Measurements from ENCODE around the gene ANXA11.

DNA sequence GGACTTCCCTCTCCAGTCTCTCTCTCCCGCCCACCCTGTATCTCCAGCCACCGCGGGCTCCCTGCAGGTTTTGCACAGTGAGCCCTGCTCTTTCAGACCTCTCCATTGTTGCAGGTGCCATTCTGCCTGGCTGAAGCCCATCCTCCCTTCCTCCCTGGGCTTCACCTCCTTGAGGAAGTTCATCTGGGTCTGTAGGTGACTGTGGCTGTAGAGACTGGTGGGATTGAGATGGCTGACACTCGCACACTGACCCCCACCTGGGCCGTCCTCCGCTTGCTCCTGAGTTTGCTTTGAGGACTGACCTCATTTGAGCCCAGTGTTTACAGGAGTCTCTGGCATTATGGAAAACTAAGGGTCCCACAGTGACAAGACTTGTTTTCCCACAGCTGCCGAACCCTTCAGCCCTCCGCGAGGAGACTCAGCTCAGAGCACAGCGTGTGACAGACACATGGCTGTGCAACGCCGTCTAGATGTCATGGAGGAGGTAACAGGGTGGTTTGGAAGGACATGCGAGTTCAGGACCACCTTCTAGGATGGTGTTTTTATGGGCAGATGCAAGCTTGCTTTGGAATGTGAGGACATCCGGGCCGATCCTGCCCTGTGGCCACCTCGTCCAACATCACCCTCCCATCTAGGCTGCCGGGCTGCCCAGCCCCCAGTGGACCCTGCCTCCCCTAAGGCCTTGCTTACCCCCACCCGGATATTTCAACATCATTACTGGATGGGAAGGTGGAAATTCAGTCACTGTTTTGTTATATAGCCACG lies 63.5 kb downstream of the ANXA11 start:
- TF ChIP-seq POLR2AphosphoS5 (IDR thresholded peaks at IDR 0.05; ENCODE audit: borderline replicate concordance, low read depth, low read length): no peak
- TF ChIP-seq EZH2 (IDR thresholded peaks at IDR 0.05): no peak

Measured in SK-N-MC (cell line).